Loucy (cell line): ENCODE data around the gene AHR.

Experiments used
- H2AFZ ChIP-seq: fragments of 200-600 bp; sonication (generic); 2 replicates; pipeline ENCODE4 v1.6.0; 2016; ENCODE audit warnings: antibody characterized with exemption, mild to moderate bottlenecking, low read length, moderate library complexity
- H3F3A ChIP-seq: fragments of 200-600 bp; 2 replicates; pipeline ENCODE4 v1.6.0; 2016; ENCODE audit warnings: antibody characterized with exemption, low read depth, mild to moderate bottlenecking
- H3K27me3 ChIP-seq: fragments of 200-600 bp; sonication (generic); 2 replicates; pipeline ENCODE4 v1.6.1; 2014; ENCODE audit warnings: low read length, mild to moderate bottlenecking; ENCODE audit not compliant: insufficient read depth, poor library complexity, severe bottlenecking
- H3K36me3 ChIP-seq: fragments of 200-600 bp; sonication (generic); 2 replicates; pipeline ENCODE4 v1.6.1; 2016; ENCODE audit warnings: low read length; ENCODE audit not compliant: insufficient read depth
- H3K4me1 ChIP-seq: fragments of 200-600 bp; sonication (generic); 2 replicates; pipeline ENCODE4 v1.5.1; 2014; ENCODE audit warnings: low read length, mild to moderate bottlenecking; ENCODE audit not compliant: insufficient read depth, poor library complexity, severe bottlenecking
- H3K4me2 ChIP-seq: fragments of 200-600 bp; sonication (generic); 2 replicates; pipeline ENCODE4 v1.6.0; 2014; ENCODE audit warnings: antibody characterized with exemption, low read length, low read depth, mild to moderate bottlenecking; ENCODE audit not compliant: poor library complexity, severe bottlenecking
- H3K4me3 ChIP-seq: fragments of 200-600 bp; sonication (generic); 2 replicates; pipeline ENCODE4 v1.5.1; 2014; ENCODE audit warnings: low read length, mild to moderate bottlenecking, mixed read lengths; ENCODE audit not compliant: poor library complexity, severe bottlenecking
- H3K79me2 ChIP-seq: fragments of 200-600 bp; sonication (generic); 2 replicates; pipeline ENCODE4 v1.6.1; 2014; ENCODE audit warnings: low read length; ENCODE audit not compliant: insufficient read depth
- H3K9ac ChIP-seq: fragments of 200-600 bp; sonication (generic); 2 replicates; pipeline ENCODE4 v1.6.0; 2014; ENCODE audit warnings: mild to moderate bottlenecking, low read depth, low read length, moderate library complexity; ENCODE audit not compliant: poor library complexity, severe bottlenecking
- H3K9me2 ChIP-seq: fragments of 200-600 bp; sonication (generic); replicated peaks from 2 replicates; pipeline ENCODE4 v1.6.1; 2016; ENCODE audit warnings: low read depth, low read length, mixed read lengths
- H3K9me3 ChIP-seq: fragments of 200-600 bp; sonication (generic); 2 replicates; pipeline ENCODE4 v1.6.1; 2014; ENCODE audit warnings: mild to moderate bottlenecking, antibody characterized with exemption, low read length, low read depth; ENCODE audit not compliant: insufficient read depth
- H4K20me1 ChIP-seq: fragments of 200-600 bp; sonication (generic); 2 replicates; pipeline ENCODE4 v1.6.0; 2014; ENCODE audit warnings: antibody characterized with exemption, low read length, mild to moderate bottlenecking; ENCODE audit not compliant: insufficient read depth, poor library complexity, severe bottlenecking
- EZH2phosphoT487 ChIP-seq: fragments of 200-600 bp; IDR thresholded peaks from 2 replicates; pipeline ENCODE4 v1.6.1; 2018; ENCODE audit warnings: antibody characterized with exemption, mild to moderate bottlenecking, moderate library complexity, borderline replicate concordance
- TF ChIP-seq, protein P1 (sequence below): fragments of 200-600 bp; sonication (generic); conservative IDR thresholded peaks from 2 replicates; pipeline ENCODE4 v1.5.1; 2014; ENCODE audit warnings: mild to moderate bottlenecking, antibody characterized with exemption, low read length

AHR gene

DNA sequence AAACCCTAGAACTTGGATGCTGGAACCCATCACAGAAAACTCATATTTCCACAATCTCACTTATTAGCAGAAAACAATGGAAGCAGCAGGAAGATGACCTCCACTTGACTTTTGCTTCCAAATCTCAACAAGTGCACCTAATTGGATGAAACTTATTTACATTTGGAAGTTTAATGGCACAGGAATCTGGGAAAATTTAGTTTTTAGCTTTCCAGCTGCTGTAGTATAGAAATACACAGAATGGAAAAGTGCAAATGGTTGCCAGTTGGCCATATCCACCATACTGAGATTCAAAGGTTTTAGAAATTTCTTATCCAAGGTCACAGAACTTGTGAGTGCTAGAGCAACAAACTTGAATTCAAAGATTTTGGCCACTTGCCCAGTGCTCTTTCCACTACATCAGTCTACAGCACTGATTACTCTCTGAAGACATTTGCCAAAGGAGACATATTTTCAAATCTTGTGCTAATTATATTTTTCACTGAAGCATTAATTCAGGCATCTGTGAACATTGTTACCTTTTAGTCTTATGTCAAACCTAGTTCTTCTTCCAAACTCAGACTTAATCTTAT, 9.3 kb upstream of the AHR start:
- no peaks in the 10 kb centered on the region for H3K27me3 ChIP-seq
- no peak overlapping the region for H3K4me2 ChIP-seq
- H3K9ac ChIP-seq = no peak overlapping the region
- no peaks in the 10 kb centered on the region for H3F3A ChIP-seq
- H3K36me3 ChIP-seq = no peaks in the 10 kb centered on the region
- H4K20me1 ChIP-seq = no peaks in the 10 kb centered on the region
- no peak for TF ChIP-seq EZH2phosphoT487
- TF ChIP-seq, protein P1, sequence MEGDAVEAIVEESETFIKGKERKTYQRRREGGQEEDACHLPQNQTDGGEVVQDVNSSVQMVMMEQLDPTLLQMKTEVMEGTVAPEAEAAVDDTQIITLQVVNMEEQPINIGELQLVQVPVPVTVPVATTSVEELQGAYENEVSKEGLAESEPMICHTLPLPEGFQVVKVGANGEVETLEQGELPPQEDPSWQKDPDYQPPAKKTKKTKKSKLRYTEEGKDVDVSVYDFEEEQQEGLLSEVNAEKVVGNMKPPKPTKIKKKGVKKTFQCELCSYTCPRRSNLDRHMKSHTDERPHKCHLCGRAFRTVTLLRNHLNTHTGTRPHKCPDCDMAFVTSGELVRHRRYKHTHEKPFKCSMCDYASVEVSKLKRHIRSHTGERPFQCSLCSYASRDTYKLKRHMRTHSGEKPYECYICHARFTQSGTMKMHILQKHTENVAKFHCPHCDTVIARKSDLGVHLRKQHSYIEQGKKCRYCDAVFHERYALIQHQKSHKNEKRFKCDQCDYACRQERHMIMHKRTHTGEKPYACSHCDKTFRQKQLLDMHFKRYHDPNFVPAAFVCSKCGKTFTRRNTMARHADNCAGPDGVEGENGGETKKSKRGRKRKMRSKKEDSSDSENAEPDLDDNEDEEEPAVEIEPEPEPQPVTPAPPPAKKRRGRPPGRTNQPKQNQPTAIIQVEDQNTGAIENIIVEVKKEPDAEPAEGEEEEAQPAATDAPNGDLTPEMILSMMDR = no peak
- H2AFZ ChIP-seq = no peak overlapping the region
- H3K79me2 ChIP-seq = no peaks in the 10 kb centered on the region
- no peak overlapping the region for H3K4me3 ChIP-seq
- peaks cover 13% of the 10 kb centered on the region for H3K4me1 ChIP-seq
- no peaks in the 10 kb centered on the region for H3K9me2 ChIP-seq
- no peaks in the 10 kb centered on the region for H3K9me3 ChIP-seq

DNA sequence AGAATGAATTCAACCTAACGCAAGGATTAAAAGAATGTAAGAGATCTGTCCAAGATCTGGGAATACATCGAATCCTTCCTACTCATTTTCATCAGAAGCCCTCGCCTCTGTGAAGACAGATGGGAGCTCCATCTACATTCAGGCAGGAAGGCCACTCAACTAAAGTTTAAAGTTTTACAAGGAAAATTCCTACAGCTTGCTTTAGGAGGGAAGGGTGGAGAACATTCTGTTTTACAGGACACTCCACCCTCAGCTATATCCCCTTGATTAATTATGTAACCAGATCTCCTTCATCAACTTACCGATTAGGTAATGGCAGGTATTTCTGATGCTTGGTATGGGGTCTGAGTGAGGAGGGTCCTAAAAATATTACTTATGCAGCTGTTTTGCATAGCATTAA, 5.6 kb upstream of the AHR start:
- TF ChIP-seq, protein P1 = no peak
- TF ChIP-seq EZH2phosphoT487 = no peak
- H3K27me3 ChIP-seq = no peaks in the 10 kb centered on the region
- H3K79me2 ChIP-seq = no peaks in the 10 kb centered on the region
- H3K4me1 ChIP-seq = peaks cover 31% of the 10 kb centered on the region
- no peak overlapping the region for H3K4me2 ChIP-seq
- H3K9me3 ChIP-seq = no peaks in the 10 kb centered on the region
- H3K4me3 ChIP-seq = no peak overlapping the region
- H4K20me1 ChIP-seq = no peaks in the 10 kb centered on the region
- no peaks in the 10 kb centered on the region for H3F3A ChIP-seq
- no peak overlapping the region for H2AFZ ChIP-seq
- H3K36me3 ChIP-seq = no peaks in the 10 kb centered on the region
- H3K9ac ChIP-seq = no peak overlapping the region
- H3K9me2 ChIP-seq = no peaks in the 10 kb centered on the region

DNA sequence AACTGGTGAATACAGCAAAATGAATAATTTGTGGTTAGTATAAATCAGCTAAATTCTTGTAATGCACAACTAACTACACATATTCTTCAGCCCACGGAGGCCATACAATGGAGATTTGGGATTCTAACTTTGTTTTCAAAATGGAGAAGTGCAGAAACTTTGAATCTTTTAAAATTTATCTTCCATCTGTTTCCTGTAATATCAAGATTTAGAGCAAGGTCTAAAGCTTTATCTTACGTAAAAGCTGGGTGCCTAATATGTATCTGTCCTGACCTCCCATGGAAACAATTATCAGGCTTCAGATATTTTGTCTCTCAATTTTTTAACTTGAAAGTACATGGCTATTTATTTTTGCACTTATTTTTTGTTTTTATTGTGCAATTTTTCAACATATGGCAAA, 5.0 kb upstream of the AHR start:
- Histone ChIP-seq H3K9me2 (no peaks in the 10 kb centered on the region), H3K79me2 (no peaks in the 10 kb centered on the region), H3K36me3 (no peaks in the 10 kb centered on the region), H3K4me3 (no peak overlapping the region), H4K20me1 (no peaks in the 10 kb centered on the region), H3K27me3 (no peaks in the 10 kb centered on the region), H3K9ac (no peak overlapping the region), H3K9me3 (no peaks in the 10 kb centered on the region), H2AFZ (no peak overlapping the region), H3K4me2 (no peak overlapping the region), H3F3A (no peaks in the 10 kb centered on the region), H3K4me1 (peaks cover 27% of the 10 kb centered on the region)
- TF ChIP-seq, protein P1 = no peak
- no peak for TF ChIP-seq EZH2phosphoT487
